Measurements from ENCODE around the gene SPOCK1.

DNA sequence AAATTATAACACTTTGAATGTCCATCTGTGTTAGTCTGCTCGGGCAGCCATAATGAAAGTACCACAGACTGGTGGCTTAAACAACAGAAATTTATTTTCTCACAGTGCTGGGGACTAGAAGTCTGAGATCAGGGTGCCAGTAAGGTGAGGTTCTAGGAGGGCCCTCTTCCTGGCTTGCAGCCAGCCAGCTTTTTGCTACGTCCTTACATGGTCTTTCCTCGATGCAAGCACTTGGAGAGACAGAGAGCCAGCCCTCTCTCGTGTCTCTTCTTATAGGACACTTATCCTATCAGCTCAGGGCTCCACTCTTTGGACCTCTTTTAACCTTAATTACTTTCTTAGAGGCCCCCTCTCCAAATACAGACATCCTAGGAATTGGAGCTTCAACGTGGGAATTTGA, 351.8 kb downstream of the SPOCK1 start:
- TF ChIP-seq, protein P1, sequence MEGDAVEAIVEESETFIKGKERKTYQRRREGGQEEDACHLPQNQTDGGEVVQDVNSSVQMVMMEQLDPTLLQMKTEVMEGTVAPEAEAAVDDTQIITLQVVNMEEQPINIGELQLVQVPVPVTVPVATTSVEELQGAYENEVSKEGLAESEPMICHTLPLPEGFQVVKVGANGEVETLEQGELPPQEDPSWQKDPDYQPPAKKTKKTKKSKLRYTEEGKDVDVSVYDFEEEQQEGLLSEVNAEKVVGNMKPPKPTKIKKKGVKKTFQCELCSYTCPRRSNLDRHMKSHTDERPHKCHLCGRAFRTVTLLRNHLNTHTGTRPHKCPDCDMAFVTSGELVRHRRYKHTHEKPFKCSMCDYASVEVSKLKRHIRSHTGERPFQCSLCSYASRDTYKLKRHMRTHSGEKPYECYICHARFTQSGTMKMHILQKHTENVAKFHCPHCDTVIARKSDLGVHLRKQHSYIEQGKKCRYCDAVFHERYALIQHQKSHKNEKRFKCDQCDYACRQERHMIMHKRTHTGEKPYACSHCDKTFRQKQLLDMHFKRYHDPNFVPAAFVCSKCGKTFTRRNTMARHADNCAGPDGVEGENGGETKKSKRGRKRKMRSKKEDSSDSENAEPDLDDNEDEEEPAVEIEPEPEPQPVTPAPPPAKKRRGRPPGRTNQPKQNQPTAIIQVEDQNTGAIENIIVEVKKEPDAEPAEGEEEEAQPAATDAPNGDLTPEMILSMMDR (IDR thresholded peaks at IDR 0.05), result no peak
- no peak for TF ChIP-seq POLR2A (IDR thresholded peaks at IDR 0.05)
- TF ChIP-seq POLR2AphosphoS5 (IDR thresholded peaks at IDR 0.05), result no peak
